Stimulated activated CD8-positive, alpha-beta memory T cell treated with anti-CD3 and anti-CD28 coated beads, Interleukin-7, amount 100 ng/mL, for 4 hours (primary cell): ENCODE results near the gene IL17RB.

Experiments used
- DNase-seq, 2 donors: peaks; one replicate each; pipeline ENCODE4 v3.0.0-alpha.2; 2020; ENCODE audit warnings: low read depth in 2 of 2

IL17RB gene

DNA sequence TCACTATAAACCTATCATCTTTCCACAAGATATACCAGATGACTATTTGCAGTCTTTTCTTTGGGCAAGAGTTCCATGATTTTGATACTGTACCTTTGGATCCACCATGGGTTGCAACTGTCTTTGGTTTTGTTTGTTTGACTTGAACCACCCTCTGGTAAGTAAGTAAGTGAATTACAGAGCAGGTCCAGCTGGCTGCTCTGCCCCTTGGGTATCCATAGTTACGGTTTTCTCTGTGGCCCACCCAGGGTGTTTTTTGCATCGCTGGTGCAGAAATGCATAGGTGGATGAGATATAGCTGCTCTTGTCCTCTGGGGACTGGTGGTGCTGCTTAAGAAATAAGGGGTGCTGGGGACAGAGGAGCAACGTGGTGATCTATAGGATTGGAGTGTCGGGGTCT is 33.9 kb upstream of the IL17RB start:
- DNase-seq, result no peak

DNA sequence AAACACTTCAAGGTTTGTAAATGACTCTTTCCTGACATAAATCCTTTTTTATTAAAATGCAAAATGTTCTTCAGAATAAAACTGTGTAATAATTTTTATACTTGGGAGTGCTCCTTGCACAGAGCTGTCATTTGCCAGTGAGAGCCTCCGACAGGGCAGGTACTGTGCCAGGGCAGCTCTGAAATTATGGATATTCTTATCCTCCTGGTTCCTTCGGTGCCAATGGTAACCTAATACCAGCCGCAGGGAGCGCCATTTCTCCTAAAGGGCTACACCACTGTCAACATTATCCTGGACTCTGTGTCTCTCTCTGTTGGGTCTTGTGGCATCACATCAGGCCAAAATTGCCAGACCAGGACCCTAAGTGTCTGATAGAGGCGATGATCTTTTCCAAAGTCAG is 33.1 kb upstream of the IL17RB start:
- DNase-seq, result no peak

DNA sequence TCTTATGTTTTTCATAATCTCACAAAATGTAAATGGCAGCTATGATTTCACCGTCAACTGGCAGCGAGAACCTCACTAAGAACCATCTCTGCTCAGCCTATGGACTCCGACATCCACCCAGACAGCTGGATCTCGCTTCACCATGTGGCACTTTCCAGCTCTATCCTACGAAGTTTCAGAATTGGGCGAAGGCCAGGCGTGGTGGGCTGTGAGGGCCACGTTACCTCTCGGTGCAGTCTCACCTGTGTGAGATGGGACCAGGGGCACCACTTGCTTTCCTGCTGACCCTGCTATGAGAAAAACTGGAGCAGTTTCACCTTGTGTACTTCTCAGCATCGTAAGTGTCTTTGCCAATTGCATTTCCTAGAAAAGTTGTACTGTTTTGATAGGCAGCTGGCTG is 32.5 kb upstream of the IL17RB start:
- DNase-seq, result no peak

GRCh38 chr3:53815067-53815466 is 31.3 kb upstream of the IL17RB start:
- no peak for DNase-seq

- no peak for DNase-seq
Measured at GRCh38 chr3:53815651-53816050, 30.7 kb upstream of the IL17RB start.

- no peak for DNase-seq
Measured at GRCh38 chr3:53816425-53816824, 29.9 kb upstream of the IL17RB start.

DNA sequence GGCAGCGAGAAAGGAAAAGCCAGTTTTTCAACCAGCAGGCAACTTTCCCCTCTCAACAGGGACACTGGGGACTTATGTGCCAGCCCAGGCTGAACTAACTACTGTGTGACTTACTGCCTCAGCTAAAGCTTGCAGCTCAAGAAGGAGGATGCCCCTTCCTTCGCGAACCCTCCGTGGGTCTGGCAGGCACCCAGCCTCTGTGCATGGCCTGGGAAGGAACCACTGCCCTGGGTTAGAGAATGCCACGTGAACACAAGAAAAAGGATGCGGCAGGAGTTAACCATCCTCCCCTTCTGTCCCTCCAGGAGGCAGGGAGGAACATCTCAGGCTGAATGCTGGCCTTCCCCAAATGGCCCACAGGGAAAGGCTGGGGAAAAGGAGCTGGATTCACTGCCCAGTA is 29.2 kb upstream of the IL17RB start:
- DNase-seq, result no peak

- no peak for DNase-seq
Measured at GRCh38 chr3:53817809-53818208, 28.6 kb upstream of the IL17RB start.

DNA sequence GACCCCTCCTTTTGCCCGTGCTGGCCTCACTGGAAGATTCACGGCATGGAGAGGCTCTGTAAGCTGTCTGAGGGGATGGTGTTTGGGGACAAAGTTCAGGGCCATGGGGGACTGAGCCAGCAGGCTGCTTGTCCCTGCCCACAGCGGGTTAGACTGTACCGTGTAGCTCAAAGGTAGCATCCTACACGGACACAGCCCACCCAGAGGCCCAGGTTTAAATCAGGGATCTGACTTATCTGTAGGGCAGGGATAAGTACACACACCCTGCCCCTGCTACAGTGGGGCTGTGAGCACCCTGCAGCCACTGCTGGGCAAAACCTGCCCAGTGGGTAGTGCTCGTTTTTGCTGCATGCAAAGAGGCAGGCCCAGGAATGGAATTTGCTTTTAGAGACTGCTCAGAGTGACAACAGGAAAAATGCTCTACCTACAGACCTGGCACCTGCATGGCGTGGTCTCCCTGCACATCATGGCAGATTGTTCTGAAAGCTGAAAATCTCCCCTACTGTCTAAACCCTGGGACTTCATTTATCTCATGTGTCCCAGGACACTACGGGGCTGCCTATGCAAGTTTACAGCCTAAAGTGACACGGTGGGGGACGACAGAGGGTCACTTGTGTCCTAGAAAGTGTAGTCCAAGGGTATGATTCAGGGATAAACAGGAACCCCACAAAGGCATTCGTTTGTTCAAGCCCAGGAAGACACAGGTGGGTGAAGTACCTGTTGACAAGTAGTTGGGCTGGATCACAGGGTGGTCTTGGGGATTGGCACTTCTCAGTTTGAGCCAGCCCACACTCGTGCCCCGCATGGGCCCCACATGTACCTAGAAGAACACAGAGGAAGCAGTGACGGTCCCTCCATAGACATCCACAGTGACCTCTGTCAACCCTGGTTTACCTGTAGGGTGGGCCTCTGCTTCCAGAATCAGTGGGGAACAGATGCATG is 27.9 kb upstream of the IL17RB start:
- no peak for DNase-seq

- no peak for DNase-seq
Measured at GRCh38 chr3:53819163-53819868, 27.1 kb upstream of the IL17RB start.

DNA sequence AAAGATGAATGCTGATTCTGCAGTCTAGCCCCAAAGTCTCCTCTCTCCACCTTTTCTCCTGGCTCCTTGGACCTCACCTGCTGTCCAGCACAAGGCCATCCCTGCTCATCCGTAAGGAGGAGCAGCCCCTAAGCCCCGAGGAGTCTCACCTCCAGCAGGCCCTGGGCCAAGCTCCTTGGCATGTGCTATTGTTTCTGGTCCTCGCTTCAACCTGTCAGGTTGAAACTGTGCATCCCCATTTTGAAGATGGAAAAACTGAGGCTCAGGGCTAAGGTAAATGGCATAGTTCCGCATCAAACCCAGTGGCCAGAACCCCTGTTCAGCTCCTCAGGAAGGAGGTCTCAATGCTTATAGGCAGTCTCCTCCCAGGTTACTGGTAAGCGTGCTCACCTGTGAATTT is 26.3 kb upstream of the IL17RB start:
- no peak for DNase-seq

DNA sequence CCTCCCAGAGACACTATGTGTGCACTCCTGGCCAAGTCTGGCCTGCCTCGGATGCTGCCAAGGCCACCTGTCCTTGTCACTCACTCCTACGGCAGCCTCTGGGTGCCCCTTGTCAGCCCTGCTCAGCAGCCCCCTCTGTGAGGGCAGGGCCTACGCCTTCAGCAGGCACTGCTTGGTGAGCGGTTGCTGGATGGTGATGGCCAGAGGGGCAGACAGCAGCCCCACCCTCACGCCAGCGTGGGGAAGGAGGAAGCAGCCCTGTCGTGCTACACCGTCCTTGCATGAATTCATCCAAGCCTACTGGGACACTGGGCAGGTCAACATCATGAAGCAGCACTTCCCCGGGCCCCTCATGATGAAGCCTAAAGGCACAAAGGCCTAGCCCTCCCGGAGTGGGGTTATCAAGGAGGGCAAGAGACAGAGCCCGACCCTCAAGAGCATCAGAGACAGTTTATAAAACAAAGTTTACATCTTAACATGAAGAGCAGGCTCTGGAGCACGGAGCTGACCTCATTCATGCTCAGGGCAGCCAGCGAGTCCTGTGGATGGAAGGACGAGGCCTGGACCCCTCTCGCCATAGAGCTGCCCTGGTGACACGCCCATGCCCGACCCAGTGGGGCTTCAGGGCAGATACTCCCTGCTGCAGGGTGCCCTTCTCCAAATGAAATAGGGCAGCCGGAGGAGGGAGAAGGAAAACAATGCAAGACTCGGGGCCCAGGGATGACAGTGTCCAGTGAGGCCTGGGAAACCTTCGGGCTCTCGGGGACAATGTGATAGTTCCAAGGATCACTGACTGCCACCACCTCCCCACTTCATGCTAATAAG is 25.4 kb upstream of the IL17RB start:
- DNase-seq, result no peak

DNA sequence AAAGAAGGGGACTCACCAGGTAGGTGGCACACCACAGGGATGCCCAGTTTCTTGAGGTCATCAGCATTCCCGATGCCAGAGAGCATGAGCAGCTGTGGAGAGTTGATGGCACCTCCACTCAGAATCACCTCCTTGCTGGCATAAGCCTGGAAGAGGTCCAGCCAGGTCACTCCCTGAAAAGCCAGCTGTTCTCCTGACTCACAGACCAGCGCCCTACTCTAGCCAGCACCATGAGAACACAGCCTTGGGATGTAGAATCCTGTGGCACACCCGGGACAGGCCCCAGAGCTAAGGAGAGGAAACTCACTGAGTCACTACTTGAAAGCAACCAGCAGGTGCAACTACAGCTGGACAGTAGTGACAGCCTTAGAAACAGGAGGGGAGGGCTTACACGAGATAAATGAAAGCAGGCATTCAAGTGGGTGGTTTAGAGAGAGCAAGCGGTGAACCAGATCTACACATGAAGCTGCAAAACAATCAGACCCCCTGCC is 24.7 kb upstream of the IL17RB start:
- no peak for DNase-seq

GRCh38 chr3:53822331-53822741 is 24.0 kb upstream of the IL17RB start:
- no peak for DNase-seq

GRCh38 chr3:53823026-53823955 is 23.1 kb upstream of the IL17RB start:
- DNase-seq, result no peak

GRCh38 chr3:53823956-53824657 is 22.3 kb upstream of the IL17RB start:
- no peak for DNase-seq

DNA sequence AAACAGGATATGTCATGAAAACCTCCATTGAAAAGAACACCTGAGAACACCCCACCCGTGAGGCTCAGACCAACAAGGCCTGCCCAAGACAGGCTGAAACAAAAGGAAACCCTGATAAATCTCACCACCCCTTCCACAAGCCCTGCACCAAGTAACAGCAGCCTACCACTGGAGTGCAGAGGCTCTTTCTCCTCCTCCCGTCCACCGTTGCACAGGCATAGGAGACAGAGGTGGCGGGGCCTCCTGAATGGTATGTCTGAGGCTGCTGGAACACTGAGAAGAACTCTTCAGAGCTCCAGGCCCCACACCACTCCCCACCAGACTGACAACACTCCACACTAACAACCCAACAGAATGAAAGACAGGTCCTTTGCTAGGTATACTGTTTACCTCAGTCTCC is 21.6 kb upstream of the IL17RB start:
- no peak for DNase-seq

- no peak for DNase-seq
Measured at GRCh38 chr3:53826048-53826447, 20.3 kb upstream of the IL17RB start.

DNA sequence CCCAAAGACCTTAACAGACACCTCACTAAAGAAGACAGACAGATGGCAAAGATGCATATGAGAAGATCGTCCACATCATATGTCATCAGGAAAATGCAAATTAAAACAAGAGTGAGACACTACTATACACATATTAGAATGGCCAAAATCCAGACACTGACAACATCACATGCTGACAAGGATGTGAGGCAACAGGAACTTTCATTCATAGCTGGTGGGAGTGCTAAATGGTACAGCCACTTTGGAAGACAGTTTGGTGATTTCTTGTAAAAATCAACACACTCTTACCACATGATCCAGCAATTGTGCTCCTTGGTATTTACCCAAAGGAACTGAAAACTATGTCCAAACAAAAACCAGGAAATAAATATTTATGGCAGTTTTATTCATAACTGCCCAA is 17.8 kb upstream of the IL17RB start:
- no peak for DNase-seq

- DNase-seq, result no peak
Measured at GRCh38 chr3:53829605-53830004, 16.8 kb upstream of the IL17RB start.
